ENCODE data around the gene MGLL. TPM values are rescaled to one million over a fixed set of nuclear protein-coding genes. Genes with fewer than 3 reads are reported as not detected.

MGLL gene
- total RNA-seq, 3 donors from 2014 or later, result 25.8 to 79.5 (median 30.2) TPM

GRCh38 chr3:127691974-127692373, 130.3 kb downstream of the MGLL start:
- Histone ChIP-seq H3K27me3 (no peaks in the 10 kb centered on the region), H3K4me3 (no peak overlapping the region), H3K9me3 (no peaks in the 10 kb centered on the region), H3K36me3 (no peaks in the 10 kb centered on the region), H3K4me1 (no peaks in the 10 kb centered on the region), H3K27ac (no peak overlapping the region)
- no peak for TF ChIP-seq POLR2A (IDR thresholded peaks at IDR 0.05)
- TF ChIP-seq POLR2AphosphoS5 (IDR thresholded peaks at IDR 0.05), result no peak
- TF ChIP-seq CTCF (IDR thresholded peaks at IDR 0.05), result no peak
- intact Hi-C loops (cut with DNase I; ENCODE audit: low total_unique reads), result loop anchor here (5.0 kb wide), 1 partner anchor 130 kb away; the partner anchor contains the start of gene MGLL
- DNase-seq (ENCODE audit: low spot score in 2 of 2), result no peak

GRCh38 chr3:127691489-127691888, 130.8 kb downstream of the MGLL start:
- no peak for DNase-seq (ENCODE audit: low spot score in 2 of 2)
- Histone ChIP-seq H3K27ac (peak overlapping the region in 1 of 2 donors; percentile 43), H3K4me1 (no peaks in the 10 kb centered on the region), H3K9me3 (no peaks in the 10 kb centered on the region), H3K27me3 (no peaks in the 10 kb centered on the region), H3K36me3 (no peaks in the 10 kb centered on the region), H3K4me3 (no peak overlapping the region)
- intact Hi-C loops (cut with DNase I; ENCODE audit: low total_unique reads), result loop anchor here (5.0 kb wide), 1 partner anchor 131 kb away; the partner anchor contains the start of gene MGLL
- TF ChIP-seq POLR2AphosphoS5 (IDR thresholded peaks at IDR 0.05) (no peak), CTCF (IDR thresholded peaks at IDR 0.05) (no peak), POLR2A (IDR thresholded peaks at IDR 0.05) (no peak)

- no peaks in the 10 kb centered on the region for H3K36me3 ChIP-seq
- no peaks in the 10 kb centered on the region for H3K27me3 ChIP-seq
- peak overlapping the region; percentile 16 to 43 for H3K27ac ChIP-seq
- H3K4me1 ChIP-seq, result no peaks in the 10 kb centered on the region
- intact Hi-C loops (cut with DNase I; ENCODE audit: low total_unique reads), result loop anchor here (5.0 kb wide), 1 partner anchor 131 kb away; the partner anchor contains the start of gene MGLL
- H3K9me3 ChIP-seq, result no peaks in the 10 kb centered on the region
- H3K4me3 ChIP-seq, result no peak overlapping the region
- no peak for DNase-seq (ENCODE audit: low spot score in 2 of 2)
- TF ChIP-seq CTCF (IDR thresholded peaks at IDR 0.05) (peak in 1 of 3 donors; percentile 21), POLR2AphosphoS5 (IDR thresholded peaks at IDR 0.05) (no peak), POLR2A (IDR thresholded peaks at IDR 0.05) (no peak)
Observed at GRCh38 chr3:127690823-127691452, 131.4 kb downstream of the MGLL start.

- no peaks in the 10 kb centered on the region for H3K27me3 ChIP-seq
- H3K36me3 ChIP-seq, result no peaks in the 10 kb centered on the region
- H3K4me1 ChIP-seq, result no peaks in the 10 kb centered on the region
- no peak overlapping the region for H3K4me3 ChIP-seq
- TF ChIP-seq POLR2A (IDR thresholded peaks at IDR 0.05), result no peak
- TF ChIP-seq CTCF (IDR thresholded peaks at IDR 0.05), result no peak
- TF ChIP-seq POLR2AphosphoS5 (IDR thresholded peaks at IDR 0.05), result no peak
- intact Hi-C loops (cut with DNase I; ENCODE audit: low total_unique reads), result loop anchor here (5.0 kb wide), 1 partner anchor 132 kb away; the partner anchor contains the start of gene MGLL
- peak overlapping the region; percentile 16 to 43 for H3K27ac ChIP-seq
- no peaks in the 10 kb centered on the region for H3K9me3 ChIP-seq
- DNase-seq (ENCODE audit: low spot score in 2 of 2), result no peak
Observed at GRCh38 chr3:127690106-127690505, 132.2 kb downstream of the MGLL start.

GRCh38 chr3:127689266-127689860, 133.0 kb downstream of the MGLL start:
- no peak overlapping the region for H3K27ac ChIP-seq
- no peaks in the 10 kb centered on the region for H3K4me1 ChIP-seq
- no peaks in the 10 kb centered on the region for H3K9me3 ChIP-seq
- no peak overlapping the region for H3K4me3 ChIP-seq
- no peaks in the 10 kb centered on the region for H3K36me3 ChIP-seq
- intact Hi-C loops (cut with DNase I; ENCODE audit: low total_unique reads), result no loop called here
- H3K27me3 ChIP-seq, result no peaks in the 10 kb centered on the region
- no peak for TF ChIP-seq POLR2A (IDR thresholded peaks at IDR 0.05)
- no peak for TF ChIP-seq CTCF (IDR thresholded peaks at IDR 0.05)
- no peak for TF ChIP-seq POLR2AphosphoS5 (IDR thresholded peaks at IDR 0.05)
- DNase-seq (ENCODE audit: low spot score in 2 of 2), result peak in 1 of 2 donors; percentile 27

Data from breast epithelium (tissue), 4 donors.